NCI-H524 treated with DMSO at 0.1 percent for 48 hours (cell line): ENCODE results near the gene RHOBTB3.
"Not testable (repeated sequence)": the region's sequence is repeated elsewhere in the genome, so short reads cannot be mapped to it uniquely, and the experiment has no call there.

Experiments used
- DNase-seq: peaks from one replicate; lab custom pipeline; 2025; lab: John Stamatoyannopoulos, UW

Gene RHOBTB3

GRCh38 chr5:95801961-95802360 is 70.8 kb downstream of the RHOBTB3 start:
- DNase-seq = no peak

GRCh38 chr5:95803271-95804148 is 72.4 kb downstream of the RHOBTB3 start:
- DNase-seq = no peak

GRCh38 chr5:95804736-95805539 is 73.8 kb downstream of the RHOBTB3 start:
- no peak for DNase-seq

GRCh38 chr5:95806687-95807086 is 75.6 kb downstream of the RHOBTB3 start:
- DNase-seq = no peak

GRCh38 chr5:95808013-95808685 is 77.0 kb downstream of the RHOBTB3 start:
- DNase-seq = no peak

GRCh38 chr5:95808686-95809413 is 77.7 kb downstream of the RHOBTB3 start:
- no peak for DNase-seq

GRCh38 chr5:95809414-95809960 is 78.4 kb downstream of the RHOBTB3 start:
- DNase-seq = no peak

GRCh38 chr5:95810305-95811125 is 79.4 kb downstream of the RHOBTB3 start:
- DNase-seq = no peak

GRCh38 chr5:95811126-95811423 is 79.9 kb downstream of the RHOBTB3 start:
- not testable (repeated sequence) for DNase-seq

- DNase-seq = not testable (repeated sequence)
These were observed 80.4 kb downstream of the RHOBTB3 start for GRCh38 chr5:95811461-95812073.

GRCh38 chr5:95812074-95812471 is 80.9 kb downstream of the RHOBTB3 start:
- DNase-seq = no peak

GRCh38 chr5:95813035-95813434 is 81.9 kb downstream of the RHOBTB3 start:
- DNase-seq = not testable (repeated sequence)

GRCh38 chr5:95815155-95815729 is 84.1 kb downstream of the RHOBTB3 start:
- DNase-seq = no peak

- no peak for DNase-seq
These were observed 85.2 kb downstream of the RHOBTB3 start for GRCh38 chr5:95816341-95816740.

GRCh38 chr5:95816776-95817175 is 85.6 kb downstream of the RHOBTB3 start:
- no peak for DNase-seq

GRCh38 chr5:95817430-95817829 is 86.3 kb downstream of the RHOBTB3 start:
- DNase-seq = no peak

- DNase-seq = no peak
These were observed 87.3 kb downstream of the RHOBTB3 start for GRCh38 chr5:95818181-95819147.

- no peak for DNase-seq
These were observed 90.2 kb downstream of the RHOBTB3 start for GRCh38 chr5:95821110-95822021.
